ENCODE measurements around the gene LMAN1L.

LMAN1L gene

GRCh38 chr15:74839526-74840395 is 27.1 kb downstream of the LMAN1L start:
- no peak overlapping the region for H3K4me2 ChIP-seq (ENCODE audit: insufficient read depth, low read length)
- peaks cover 3% of the 10 kb centered on the region; the same call in 1 of the 2 replicates for H4K20me1 ChIP-seq (ENCODE audit: insufficient read depth, low read length)
- no peak overlapping the region for H3K9ac ChIP-seq (ENCODE audit: low read depth, low read length)
- H3K4me1 ChIP-seq (ENCODE audit: insufficient read depth, low read length), result peaks cover 36% of the 10 kb centered on the region
- no peak for DNase-seq
- peaks cover 15% of the 10 kb centered on the region for H3K79me2 ChIP-seq (ENCODE audit: insufficient read depth, low read length)
- H3K27me3 ChIP-seq (ENCODE audit: insufficient read depth, low read length, poor library complexity), result no peaks in the 10 kb centered on the region
- H2AFZ ChIP-seq (ENCODE audit: low read depth, low read length), result no peak overlapping the region
- peaks cover 45% of the 10 kb centered on the region for H3K36me3 ChIP-seq (ENCODE audit: insufficient read depth, low read length)
- no peak overlapping the region for H3K4me3 ChIP-seq (ENCODE audit: low read depth in 1 of 2, low read length in 2 of 2)
- TF ChIP-seq EZH2 (IDR thresholded peaks at IDR 0.05; ENCODE audit: borderline replicate concordance, low read depth, low read length, severe bottlenecking) (no peak), CTCF (IDR thresholded peaks at IDR 0.05; ENCODE audit: borderline replicate concordance, extremely low read depth, low read length, poor library complexity, severe bottlenecking) (peak; percentile 25)
- H3K27ac ChIP-seq (ENCODE audit: low read length), result no peak overlapping the region
- no peaks in the 10 kb centered on the region for H3K9me3 ChIP-seq (ENCODE audit: insufficient read depth, low read length, severe bottlenecking)
- no peak for ATAC-seq (ENCODE audit: insufficient read depth, low read depth)

GRCh38 chr15:74840851-74841775 is 28.5 kb downstream of the LMAN1L start:
- H3K4me1 ChIP-seq (ENCODE audit: insufficient read depth, low read length), result peaks cover 36% of the 10 kb centered on the region
- no peaks in the 10 kb centered on the region for H3K9me3 ChIP-seq (ENCODE audit: insufficient read depth, low read length, severe bottlenecking)
- H3K79me2 ChIP-seq (ENCODE audit: insufficient read depth, low read length), result peaks cover 15% of the 10 kb centered on the region
- ATAC-seq (ENCODE audit: insufficient read depth, low read depth) (no peak), DNase-seq (no peak)
- no peak overlapping the region; the same call in 1 of the 2 replicates for H3K27ac ChIP-seq (ENCODE audit: low read length)
- H2AFZ ChIP-seq (ENCODE audit: low read depth, low read length), result no peak overlapping the region
- peak overlapping the region in 1 of 2 experiments; percentile 69; a peak in 1 of 4 replicates for H3K4me3 ChIP-seq (ENCODE audit: low read depth in 1 of 2, low read length in 2 of 2)
- TF ChIP-seq EZH2 (IDR thresholded peaks at IDR 0.05; ENCODE audit: borderline replicate concordance, low read depth, low read length, severe bottlenecking), result no peak
- no peak for TF ChIP-seq CTCF (IDR thresholded peaks at IDR 0.05; ENCODE audit: borderline replicate concordance, extremely low read depth, low read length, poor library complexity, severe bottlenecking)
- peak overlapping the region; percentile 69 for H3K4me2 ChIP-seq (ENCODE audit: insufficient read depth, low read length)
- H3K9ac ChIP-seq (ENCODE audit: low read depth, low read length), result peak overlapping the region; percentile 91
- H3K36me3 ChIP-seq (ENCODE audit: insufficient read depth, low read length), result peaks cover 49% of the 10 kb centered on the region
- H3K27me3 ChIP-seq (ENCODE audit: insufficient read depth, low read length, poor library complexity), result no peaks in the 10 kb centered on the region
- peaks cover 3% of the 10 kb centered on the region; the same call in 1 of the 2 replicates for H4K20me1 ChIP-seq (ENCODE audit: insufficient read depth, low read length)

- no peak for DNase-seq
Observed at GRCh38 chr15:74841891-74842373, 29.3 kb downstream of the LMAN1L start.

More at GRCh38 chr15:74841891-74842373, 29.3 kb downstream of the LMAN1L start:
- peaks cover 36% of the 10 kb centered on the region for H3K4me1 ChIP-seq (ENCODE audit: insufficient read depth, low read length)
- H3K36me3 ChIP-seq (ENCODE audit: insufficient read depth, low read length), result peaks cover 43% of the 10 kb centered on the region
- H3K79me2 ChIP-seq (ENCODE audit: insufficient read depth, low read length), result peaks cover 15% of the 10 kb centered on the region
- peak overlapping the region; percentile 69 for H3K4me2 ChIP-seq (ENCODE audit: insufficient read depth, low read length)
- peak overlapping the region; percentile 71; the same call in 1 of the 2 replicates for H2AFZ ChIP-seq (ENCODE audit: low read depth, low read length)
- H3K4me3 ChIP-seq (ENCODE audit: low read depth in 1 of 2, low read length in 2 of 2), result peak overlapping the region; percentile 30 to 69; a peak in 3 of 4 replicates
- H3K9ac ChIP-seq (ENCODE audit: low read depth, low read length), result peak overlapping the region; percentile 91
- H4K20me1 ChIP-seq (ENCODE audit: insufficient read depth, low read length), result peaks cover 3% of the 10 kb centered on the region; the same call in 1 of the 2 replicates
- no peak for TF ChIP-seq CTCF (IDR thresholded peaks at IDR 0.05; ENCODE audit: borderline replicate concordance, extremely low read depth, low read length, poor library complexity, severe bottlenecking)
- TF ChIP-seq EZH2 (IDR thresholded peaks at IDR 0.05; ENCODE audit: borderline replicate concordance, low read depth, low read length, severe bottlenecking), result no peak
- H3K27me3 ChIP-seq (ENCODE audit: insufficient read depth, low read length, poor library complexity), result no peaks in the 10 kb centered on the region
- no peaks in the 10 kb centered on the region for H3K9me3 ChIP-seq (ENCODE audit: insufficient read depth, low read length, severe bottlenecking)
- H3K27ac ChIP-seq (ENCODE audit: low read length), result no peak overlapping the region; the same call in 1 of the 2 replicates
- ATAC-seq (ENCODE audit: insufficient read depth, low read depth), result no peak
